Left ventricle myocardium inferior (tissue), 1 donor: ENCODE data around the gene BCDIN3D. TPM values are rescaled to one million over a fixed set of nuclear protein-coding genes. Genes with fewer than 3 reads are reported as not detected.

Experiments used
- DNase-seq: peaks from one replicate; pipeline ENCODE4 v3.0.0-alpha.2; 2020
- H3K27ac ChIP-seq: fragments of 200-600 bp; replicated peaks from 2 replicates; pipeline ENCODE4 v1.8.0; 2021
- H3K27me3 ChIP-seq: fragments of 200-600 bp; 2 replicates; pipeline ENCODE4 v1.8.0; 2021; ENCODE audit warnings: low read depth
- H3K36me3 ChIP-seq: fragments of 200-600 bp; 2 replicates; pipeline ENCODE4 v1.8.0; 2021
- H3K4me1 ChIP-seq: fragments of 200-600 bp; 2 replicates; pipeline ENCODE4 v1.8.0; 2021
- H3K4me3 ChIP-seq: fragments of 200-600 bp; 2 replicates; pipeline ENCODE4 v1.8.0; 2021; ENCODE audit warnings: mild to moderate bottlenecking, moderate library complexity
- H3K9me3 ChIP-seq: fragments of 200-600 bp; replicated peaks from 2 replicates; pipeline ENCODE4 v1.8.0; 2021
- intact Hi-C: fragments of 100-400 bp; cut with micrococcal nuclease; formaldehyde crosslinking; loops from one replicate; pipeline ENCODE4 v1.11.0; 2022
- long read RNA-seq: library from polyadenylated mRNA; unstranded; transcript quantifications from one replicate; pipeline ENCODE4 v2.0.0, GENCODE V29; 2021
- total RNA-seq: library from RNA; stranded (reverse); fragmentation: NEBNext Ultra II Directional; extraction: Animal tissue kit (Norgen Biotek cat#: 25700); gene quantifications from one replicate; pipeline ENCODE4 v1.2.1, GENCODE V29; 2021
- TF ChIP-seq, protein P1 (sequence below): fragments of 200-600 bp; IDR thresholded peaks from 2 replicates; pipeline ENCODE4 v1.8.0; 2021; ENCODE audit warnings: antibody characterized with exemption, mild to moderate bottlenecking, borderline replicate concordance
- donor health status: DM: no; HTN: yes; CAD: no; lungs with severe emphysema.

The BCDIN3D gene
- total RNA-seq, result 2.9 TPM
- long read RNA-seq, partial matches to known transcripts, result 0 of 5 reads
- long read RNA-seq, other reads (novel, unspliced or antisense), result 1 of 5 reads

- Histone ChIP-seq H3K36me3 (no peaks in the 10 kb centered on the region), H3K27ac (peak within 1 kb of the TSS; percentile 93), H3K4me1 (peaks cover 23% of the 10 kb centered on the region), H3K4me3 (peak within 1 kb of the TSS; percentile 87), H3K27me3 (no peaks in the 10 kb centered on the region), H3K9me3 (no peaks in the 10 kb centered on the region)
- DNase-seq, result peak; percentile 93
- TF ChIP-seq, protein P1, sequence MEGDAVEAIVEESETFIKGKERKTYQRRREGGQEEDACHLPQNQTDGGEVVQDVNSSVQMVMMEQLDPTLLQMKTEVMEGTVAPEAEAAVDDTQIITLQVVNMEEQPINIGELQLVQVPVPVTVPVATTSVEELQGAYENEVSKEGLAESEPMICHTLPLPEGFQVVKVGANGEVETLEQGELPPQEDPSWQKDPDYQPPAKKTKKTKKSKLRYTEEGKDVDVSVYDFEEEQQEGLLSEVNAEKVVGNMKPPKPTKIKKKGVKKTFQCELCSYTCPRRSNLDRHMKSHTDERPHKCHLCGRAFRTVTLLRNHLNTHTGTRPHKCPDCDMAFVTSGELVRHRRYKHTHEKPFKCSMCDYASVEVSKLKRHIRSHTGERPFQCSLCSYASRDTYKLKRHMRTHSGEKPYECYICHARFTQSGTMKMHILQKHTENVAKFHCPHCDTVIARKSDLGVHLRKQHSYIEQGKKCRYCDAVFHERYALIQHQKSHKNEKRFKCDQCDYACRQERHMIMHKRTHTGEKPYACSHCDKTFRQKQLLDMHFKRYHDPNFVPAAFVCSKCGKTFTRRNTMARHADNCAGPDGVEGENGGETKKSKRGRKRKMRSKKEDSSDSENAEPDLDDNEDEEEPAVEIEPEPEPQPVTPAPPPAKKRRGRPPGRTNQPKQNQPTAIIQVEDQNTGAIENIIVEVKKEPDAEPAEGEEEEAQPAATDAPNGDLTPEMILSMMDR, result no peak
- intact Hi-C loops, result no loop called here
These were observed at the start of gene BCDIN3D for GRCh38 chr12:49842519-49843352. Gene BCDIN3D, minus strand, starts transcription at chr12:49843106. Its CDS starts 19 bp downstream, at chr12:49843087.

DNA sequence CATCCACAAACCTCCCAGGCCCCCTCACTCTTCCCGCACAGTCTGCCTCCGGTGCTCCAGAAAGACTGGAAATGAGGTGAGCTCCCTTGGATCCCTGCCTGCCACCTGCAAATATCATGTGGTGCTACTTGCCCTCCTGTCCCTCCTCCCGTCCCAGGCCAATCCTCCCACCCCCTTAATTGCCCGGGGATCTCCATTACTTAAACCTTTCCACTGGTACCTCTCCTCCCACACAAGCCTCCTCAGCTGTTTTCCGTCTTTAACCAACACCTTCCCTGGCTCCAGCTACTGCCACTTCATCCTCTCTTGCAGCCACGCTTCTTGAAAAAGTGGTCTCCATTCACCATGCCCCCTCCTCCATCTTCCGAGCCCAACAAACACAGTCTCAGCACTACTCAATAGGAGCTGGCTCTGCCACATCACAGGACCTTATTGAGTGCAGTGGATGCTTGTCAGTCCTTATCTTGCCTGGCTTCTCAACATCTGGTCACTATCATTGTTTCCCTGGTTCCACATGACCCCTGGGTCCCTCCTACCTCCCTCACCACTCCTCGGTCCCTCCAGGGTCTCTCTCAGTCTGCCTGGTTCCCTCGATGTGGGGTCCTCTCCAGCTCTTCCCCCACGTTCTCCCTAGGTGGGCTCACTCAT lies 49.3 kb upstream of the BCDIN3D start:
- no peak for DNase-seq
- H3K4me3 ChIP-seq, result no peak overlapping the region
- H3K9me3 ChIP-seq, result no peaks in the 10 kb centered on the region
- intact Hi-C loops, result no loop called here
- H3K4me1 ChIP-seq, result no peaks in the 10 kb centered on the region
- no peaks in the 10 kb centered on the region for H3K36me3 ChIP-seq
- no peak overlapping the region for H3K27ac ChIP-seq
- H3K27me3 ChIP-seq, result peaks cover 33% of the 10 kb centered on the region
- TF ChIP-seq, protein P1, result no peak

DNA sequence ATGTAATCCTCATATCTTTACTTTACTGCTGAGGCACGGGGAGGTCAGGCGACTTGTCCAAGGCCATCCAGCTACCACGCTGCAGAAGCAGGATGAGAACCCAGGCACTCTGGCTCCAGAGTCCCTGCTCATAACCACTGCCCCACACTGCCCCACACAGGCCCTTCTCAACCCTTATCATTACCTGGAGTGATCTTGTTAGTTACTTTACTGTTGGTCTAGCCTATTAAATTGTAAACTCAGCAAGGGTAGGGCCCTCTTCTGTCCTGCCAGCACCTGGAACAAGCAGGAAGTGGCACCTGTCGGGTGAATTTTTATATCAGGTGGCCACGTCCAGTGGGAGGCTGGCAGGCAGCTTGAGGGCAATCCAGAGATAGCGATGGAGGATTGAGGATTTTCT lies 48.6 kb upstream of the BCDIN3D start:
- Histone ChIP-seq H3K36me3 (no peaks in the 10 kb centered on the region), H3K4me1 (no peaks in the 10 kb centered on the region), H3K9me3 (no peaks in the 10 kb centered on the region), H3K27ac (no peak overlapping the region), H3K4me3 (no peak overlapping the region), H3K27me3 (peaks cover 33% of the 10 kb centered on the region)
- intact Hi-C loops, result no loop called here
- no peak for DNase-seq
- TF ChIP-seq, protein P1, result no peak

- H3K27ac ChIP-seq, result no peak overlapping the region
- intact Hi-C loops, result no loop called here
- TF ChIP-seq, protein P1, result no peak
- H3K4me1 ChIP-seq, result no peaks in the 10 kb centered on the region
- no peak overlapping the region for H3K4me3 ChIP-seq
- no peak for DNase-seq
- no peaks in the 10 kb centered on the region for H3K36me3 ChIP-seq
- peaks cover 38% of the 10 kb centered on the region for H3K27me3 ChIP-seq
- H3K9me3 ChIP-seq, result no peaks in the 10 kb centered on the region
These were observed 48.1 kb upstream of the BCDIN3D start for GRCh38 chr12:49891012-49891411.

GRCh38 chr12:49890096-49890461 lies 47.2 kb upstream of the BCDIN3D start:
- TF ChIP-seq, protein P1, result no peak
- Histone ChIP-seq H3K4me1 (no peaks in the 10 kb centered on the region), H3K27me3 (peaks cover 47% of the 10 kb centered on the region), H3K4me3 (no peak overlapping the region), H3K9me3 (no peaks in the 10 kb centered on the region), H3K36me3 (no peaks in the 10 kb centered on the region), H3K27ac (no peak overlapping the region)
- intact Hi-C loops, result no loop called here
- no peak for DNase-seq
